Skeletal muscle tissue (tissue), 4 donors: ENCODE measurements around the gene ITPRID2. TPM values are rescaled to one million over a fixed set of nuclear protein-coding genes. Genes with fewer than 3 reads are reported as not detected.

ENCODE experiments used
- H3K27ac ChIP-seq: one replicate; pipeline ENCODE4 v1.7.0; 2013; ENCODE audit warnings: mild to moderate bottlenecking, low read depth, low read length, inconsistent platforms
- H3K27me3 ChIP-seq, 3 donors: one replicate each; pipeline ENCODE4 v1.7.0; 2013; ENCODE audit warnings: low read length in 3 of 3; ENCODE audit not compliant: control insufficient read depth in 3 of 3, insufficient read depth in 3 of 3
- H3K36me3 ChIP-seq, 3 donors: one replicate each; pipeline ENCODE4 v1.7.0; 2013; ENCODE audit warnings: low read length in 3 of 3; ENCODE audit not compliant: control insufficient read depth in 3 of 3, insufficient read depth in 3 of 3
- H3K4me1 ChIP-seq, 3 donors: one replicate each; pipeline ENCODE4 v1.7.0; 2013; ENCODE audit warnings: low read length in 3 of 3, mild to moderate bottlenecking in 3 of 3; ENCODE audit not compliant: control insufficient read depth in 3 of 3, insufficient read depth in 3 of 3
- H3K4me3 ChIP-seq, 3 donors: one replicate each; pipeline ENCODE4 v1.7.0; 2013; ENCODE audit warnings: low read length in 3 of 3
- H3K9ac ChIP-seq, 3 donors: one replicate each; pipeline ENCODE4 v1.7.0; 2013; ENCODE audit warnings: low read length in 3 of 3, mild to moderate bottlenecking in 3 of 3, moderate library complexity in 2 of 3, low read depth in 1 of 3
- H3K9me3 ChIP-seq, 3 donors: one replicate each; pipeline ENCODE4 v1.7.0; 2013; ENCODE audit warnings: low read length in 3 of 3; ENCODE audit not compliant: control insufficient read depth in 3 of 3
- total RNA-seq: library from RNA; depleted of rRNA; stranded (reverse); fragments of >200 nt; gene quantifications from one replicate; pipeline ENCODE4 v1.2.3, GENCODE V29; 2014
- donor health status: Osteomylitis.

Gene ITPRID2
- total RNA-seq, 1 donor from 2014 or later, result 43.3 TPM

GRCh38 chr2:181972431-181973170 lies 81.1 kb downstream of the ITPRID2 start:
- Histone ChIP-seq H3K4me3 (no peak overlapping the region), H3K36me3 (no peaks in the 10 kb centered on the region), H3K9ac (no peak overlapping the region), H3K9me3 (no peaks in the 10 kb centered on the region), H3K27ac (no peak overlapping the region), H3K27me3 (no peaks in the 10 kb centered on the region), H3K4me1 (no peaks in the 10 kb centered on the region)

GRCh38 chr2:181973171-181973783 lies 81.7 kb downstream of the ITPRID2 start:
- H3K27me3 ChIP-seq, result no peaks in the 10 kb centered on the region
- no peaks in the 10 kb centered on the region for H3K4me1 ChIP-seq
- H3K9me3 ChIP-seq, result no peaks in the 10 kb centered on the region
- H3K27ac ChIP-seq, result no peak overlapping the region
- H3K9ac ChIP-seq, result no peak overlapping the region
- no peak overlapping the region for H3K4me3 ChIP-seq
- no peaks in the 10 kb centered on the region for H3K36me3 ChIP-seq

- Histone ChIP-seq H3K27ac (no peak overlapping the region), H3K9me3 (no peaks in the 10 kb centered on the region), H3K4me3 (no peak overlapping the region), H3K9ac (no peak overlapping the region), H3K4me1 (no peaks in the 10 kb centered on the region), H3K36me3 (no peaks in the 10 kb centered on the region), H3K27me3 (no peaks in the 10 kb centered on the region)
Observed at GRCh38 chr2:181977661-181978350, 86.3 kb downstream of the ITPRID2 start.

- Histone ChIP-seq H3K27me3 (no peaks in the 10 kb centered on the region), H3K27ac (no peak overlapping the region), H3K36me3 (no peaks in the 10 kb centered on the region), H3K4me3 (no peak overlapping the region), H3K9ac (no peak overlapping the region), H3K9me3 (no peaks in the 10 kb centered on the region), H3K4me1 (no peaks in the 10 kb centered on the region)
Observed at GRCh38 chr2:181978351-181979150, 87.0 kb downstream of the ITPRID2 start.

Other genes starting within 250 kb of the ITPRID2 start
- not detected for gene CERKL, start 234.6 kb upstream of the ITPRID2 start, total RNA-seq
- not detected for gene NEUROD1, start 211.2 kb upstream of the ITPRID2 start, total RNA-seq
- gene PPP1R1C, start 94.1 kb downstream of the ITPRID2 start, total RNA-seq, result 1.6 TPM